Large intestine (tissue), 3 donors: ENCODE results near the gene MLYCD. TPM values are rescaled to one million over a fixed set of nuclear protein-coding genes. Genes with fewer than 3 reads are reported as not detected.

Experiments used
- DNase-seq, 2 donors: peaks; one replicate each; pipeline versions ENCODE4 v3.0.0 to v3.0.0-alpha.2; 2013
- H3K27ac ChIP-seq: one replicate; pipeline ENCODE4 v1.5.1; 2013; ENCODE audit warnings: low read length
- H3K27me3 ChIP-seq: 2 replicates; pipeline ENCODE4 v1.6.1; 2013; ENCODE audit warnings: low read length; ENCODE audit not compliant: control insufficient read depth, insufficient read depth
- H3K36me3 ChIP-seq: 2 replicates; pipeline ENCODE4 v1.6.1; 2013; ENCODE audit warnings: low read length; ENCODE audit not compliant: control insufficient read depth, insufficient read depth
- H3K4me1 ChIP-seq: one replicate; pipeline ENCODE4 v1.6.1; 2013; ENCODE audit warnings: low read length; ENCODE audit not compliant: control insufficient read depth, insufficient read depth
- H3K4me3 ChIP-seq: one replicate; pipeline ENCODE4 v1.5.1; 2013; ENCODE audit warnings: low read length
- H3K9me3 ChIP-seq: one replicate; pipeline ENCODE4 v1.6.1; 2013; ENCODE audit warnings: mild to moderate bottlenecking, low read depth, low read length, moderate library complexity; ENCODE audit not compliant: control insufficient read depth
- WGBS: methylation state at CpG from one replicate; pipeline ENCODE4 v1.1.5; 2013; ENCODE audit warnings: low lambda C conversion rate; ENCODE audit not compliant: insufficient coverage; 5-methylcytosine and 5-hydroxymethylcytosine counted together
- polyA plus RNA-seq: library from polyadenylated mRNA; unstranded; fragments of 120-200 nt; gene quantifications from one replicate; pipeline ENCODE4 v1.2.1, GENCODE V29; 2013

The MLYCD gene
- polyA plus RNA-seq, 1 donor, result 5.4 TPM

DNA sequence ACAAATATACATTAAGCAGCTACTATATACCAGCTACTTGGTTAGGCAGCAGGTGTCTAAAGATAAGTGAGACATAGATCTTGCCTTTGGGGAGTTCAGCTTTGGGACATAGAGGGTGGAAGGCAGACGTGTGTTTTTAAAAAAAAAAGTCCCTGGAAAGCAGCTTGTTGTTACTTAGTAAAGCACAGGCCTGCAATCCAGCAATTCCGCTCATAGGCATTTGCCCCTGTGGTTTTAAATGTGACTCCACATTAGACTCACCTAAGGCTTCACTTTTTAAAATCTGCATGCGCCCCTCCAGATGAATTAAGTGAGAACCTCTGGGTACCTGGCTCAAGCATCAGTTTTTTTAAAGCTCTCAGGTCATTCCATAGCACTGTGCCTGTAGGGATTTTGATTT is 7.2 kb upstream of the MLYCD start:
- no CpG with 5 or more reads among the region's 3 CpGs for WGBS
- Histone ChIP-seq H3K36me3 (no peaks in the 10 kb centered on the region), H3K4me3 (no peak overlapping the region), H3K4me1 (peaks cover 9% of the 10 kb centered on the region), H3K27me3 (no peaks in the 10 kb centered on the region), H3K9me3 (no peaks in the 10 kb centered on the region), H3K27ac (no peak overlapping the region)
- no peak for DNase-seq

- H3K4me3 ChIP-seq, result no peak overlapping the region
- no CpG with 5 or more reads among the region's 4 CpGs for WGBS
- H3K27ac ChIP-seq, result no peak overlapping the region
- H3K36me3 ChIP-seq, result no peaks in the 10 kb centered on the region
- H3K4me1 ChIP-seq, result peaks cover 11% of the 10 kb centered on the region
- DNase-seq, result no peak
- no peaks in the 10 kb centered on the region for H3K27me3 ChIP-seq
- no peaks in the 10 kb centered on the region for H3K9me3 ChIP-seq
These were observed 3.7 kb upstream of the MLYCD start for GRCh38 chr16:83895243-83895642.

DNA sequence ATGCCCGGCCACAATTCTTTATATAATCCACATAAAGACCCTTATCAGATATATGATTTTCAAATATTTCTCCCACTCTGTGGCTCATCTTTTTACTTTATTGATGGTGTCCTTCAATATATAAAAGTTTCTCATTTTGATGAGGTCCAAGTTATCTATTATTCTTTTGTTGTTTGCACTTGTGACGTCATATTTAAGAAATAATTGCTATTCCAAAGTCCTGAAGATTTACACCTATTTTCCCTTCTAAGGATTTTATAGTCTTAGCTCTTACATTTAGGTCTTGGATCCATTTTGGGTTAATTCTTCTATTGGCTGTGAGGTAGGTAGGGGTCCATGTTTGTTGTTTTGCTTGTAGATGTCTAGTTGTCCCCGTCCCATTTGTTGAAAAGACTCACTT is 3.0 kb upstream of the MLYCD start:
- H3K9me3 ChIP-seq, result no peaks in the 10 kb centered on the region
- no peaks in the 10 kb centered on the region for H3K36me3 ChIP-seq
- H3K27ac ChIP-seq, result no peak overlapping the region
- 71% methylated on average over 1 of the region's 3 CpGs for WGBS
- no peaks in the 10 kb centered on the region for H3K27me3 ChIP-seq
- peaks cover 11% of the 10 kb centered on the region for H3K4me1 ChIP-seq
- no peak for DNase-seq
- H3K4me3 ChIP-seq, result no peak overlapping the region

GRCh38 chr16:83899272-83899897 is 470 bp downstream of the MLYCD start:
- H3K36me3 ChIP-seq, result no peaks in the 10 kb centered on the region
- no CpG with 5 or more reads among the region's 73 CpGs for WGBS
- H3K27ac ChIP-seq, result peak overlapping the region; percentile 60
- DNase-seq, result peak; percentile 48 to 74
- peaks cover 11% of the 10 kb centered on the region for H3K4me1 ChIP-seq
- no peaks in the 10 kb centered on the region for H3K27me3 ChIP-seq
- H3K4me3 ChIP-seq, result peak overlapping the region; percentile 51
- H3K9me3 ChIP-seq, result no peaks in the 10 kb centered on the region

DNA sequence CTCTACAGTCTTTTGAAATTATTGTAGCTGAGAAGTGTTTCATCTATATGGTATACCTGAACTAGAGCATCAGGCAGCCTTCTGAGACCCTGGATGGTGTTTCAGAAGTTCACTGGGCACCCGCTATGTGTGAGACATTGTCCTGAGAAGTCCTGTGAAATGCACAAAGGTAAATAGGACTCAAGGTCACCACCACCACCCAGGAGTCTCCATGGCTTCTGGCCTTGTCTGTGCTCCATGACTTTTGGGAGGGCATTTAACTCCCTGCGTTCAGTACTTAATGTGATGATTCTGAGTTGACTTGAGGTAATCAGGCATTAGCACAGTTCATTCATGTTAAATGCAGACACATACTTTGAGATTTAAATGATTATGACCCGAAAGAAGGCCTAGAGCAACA is 1.1 kb downstream of the MLYCD start:
- H3K4me3 ChIP-seq, result peak overlapping the region; percentile 51
- H3K36me3 ChIP-seq, result peaks cover 4% of the 10 kb centered on the region
- H3K27me3 ChIP-seq, result no peaks in the 10 kb centered on the region
- peaks cover 11% of the 10 kb centered on the region for H3K4me1 ChIP-seq
- peak overlapping the region; percentile 60 for H3K27ac ChIP-seq
- WGBS, result 100% methylated on average over 1 of the region's 3 CpGs
- no peak for DNase-seq
- no peaks in the 10 kb centered on the region for H3K9me3 ChIP-seq

DNA sequence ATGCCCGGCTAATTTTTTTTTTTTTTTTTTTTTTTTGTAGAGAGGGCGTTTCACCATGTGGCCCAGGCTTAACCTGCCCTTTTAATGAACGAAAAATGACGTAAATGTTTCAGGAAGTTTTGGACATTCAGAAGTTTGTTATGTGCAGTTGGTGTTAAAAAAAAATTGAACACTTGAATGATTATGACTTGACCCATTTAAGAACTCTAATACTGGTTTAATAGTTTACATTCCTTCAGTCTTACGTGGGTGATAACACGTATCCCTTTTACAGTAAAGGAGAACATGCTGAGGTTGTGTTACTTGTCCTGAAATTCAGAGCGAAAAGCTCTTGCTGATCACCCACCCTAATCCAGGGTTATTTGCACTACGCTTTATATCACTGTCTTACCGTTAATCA is 1.7 kb downstream of the MLYCD start:
- Histone ChIP-seq H3K36me3 (peaks cover 4% of the 10 kb centered on the region), H3K4me1 (peaks cover 11% of the 10 kb centered on the region), H3K4me3 (no peak overlapping the region), H3K27me3 (no peaks in the 10 kb centered on the region), H3K27ac (no peak overlapping the region), H3K9me3 (no peaks in the 10 kb centered on the region)
- no peak for DNase-seq
- WGBS, result 90% methylated on average over 2 of the region's 9 CpGs

- no peak overlapping the region for H3K27ac ChIP-seq
- no peak for DNase-seq
- H3K36me3 ChIP-seq, result peaks cover 4% of the 10 kb centered on the region
- H3K27me3 ChIP-seq, result no peaks in the 10 kb centered on the region
- H3K4me3 ChIP-seq, result no peak overlapping the region
- peaks cover 11% of the 10 kb centered on the region for H3K4me1 ChIP-seq
- no peaks in the 10 kb centered on the region for H3K9me3 ChIP-seq
- WGBS, result no CpG with 5 or more reads among the region's 3 CpGs
These were observed 2.2 kb downstream of the MLYCD start for GRCh38 chr16:83901101-83901500.

- Histone ChIP-seq H3K36me3 (peaks cover 19% of the 10 kb centered on the region), H3K27ac (no peak overlapping the region), H3K9me3 (no peaks in the 10 kb centered on the region), H3K4me1 (peaks cover 6% of the 10 kb centered on the region), H3K27me3 (no peaks in the 10 kb centered on the region), H3K4me3 (no peak overlapping the region)
- WGBS, result no CpG with 5 or more reads among the region's 10 CpGs
- peak; percentile 44 to 49 for DNase-seq
These were observed 4.8 kb downstream of the MLYCD start for GRCh38 chr16:83903751-83904150.

GRCh38 chr16:83906683-83907082 is 7.8 kb downstream of the MLYCD start:
- H3K36me3 ChIP-seq, result peaks cover 37% of the 10 kb centered on the region
- H3K9me3 ChIP-seq, result no peaks in the 10 kb centered on the region
- WGBS, result 90% methylated on average over 2 of the region's 8 CpGs
- no peak overlapping the region for H3K27ac ChIP-seq
- H3K4me3 ChIP-seq, result no peak overlapping the region
- no peaks in the 10 kb centered on the region for H3K4me1 ChIP-seq
- no peaks in the 10 kb centered on the region for H3K27me3 ChIP-seq
- no peak for DNase-seq

GRCh38 chr16:83907111-83907510 is 8.2 kb downstream of the MLYCD start:
- Histone ChIP-seq H3K4me1 (no peaks in the 10 kb centered on the region), H3K27me3 (no peaks in the 10 kb centered on the region), H3K9me3 (no peaks in the 10 kb centered on the region), H3K4me3 (no peak overlapping the region), H3K27ac (no peak overlapping the region), H3K36me3 (peaks cover 41% of the 10 kb centered on the region)
- no peak for DNase-seq
- WGBS, result no CpG with 5 or more reads among the region's 8 CpGs

GRCh38 chr16:83907631-83908250 is 8.8 kb downstream of the MLYCD start:
- Histone ChIP-seq H3K9me3 (no peaks in the 10 kb centered on the region), H3K36me3 (peaks cover 48% of the 10 kb centered on the region), H3K27ac (no peak overlapping the region), H3K27me3 (no peaks in the 10 kb centered on the region), H3K4me1 (no peaks in the 10 kb centered on the region), H3K4me3 (no peak overlapping the region)
- WGBS, result no CpG with 5 or more reads among the region's 15 CpGs
- DNase-seq, result no peak
